Stimulated activated memory B cell treated with anti-CD40 and anti-IgM and Interleukin-4, amounts not matched to agents 10 μg/mL and 1 μg/mL and 100 μg/mL, for 72 hours (primary cell): ENCODE measurements around the gene MEOX2.

Experiments
- ATAC-seq: fragments of 150-1000 bp; cut with Tn5 transposase; 2 replicates; pipeline ENCODE4 v1.10.0; 2021
- H3K27ac Mint-ChIP-seq: one replicate; pipeline ENCODE4 v1.8.0; 2022; ENCODE audit warnings: mild to moderate bottlenecking, mixed read lengths
- H3K27me3 Mint-ChIP-seq: one replicate; pipeline ENCODE4 v1.8.0; 2022; ENCODE audit warnings: mixed read lengths
- H3K36me3 Mint-ChIP-seq: one replicate; pipeline ENCODE4 v1.8.0; 2022; ENCODE audit warnings: mixed read lengths
- H3K4me1 Mint-ChIP-seq: one replicate; pipeline ENCODE4 v1.8.0; 2022; ENCODE audit warnings: mixed read lengths
- H3K4me3 Mint-ChIP-seq: one replicate; pipeline ENCODE4 v1.8.0; 2022; ENCODE audit warnings: mild to moderate bottlenecking, moderate library complexity, mixed read lengths
- H3K9me3 Mint-ChIP-seq: one replicate; pipeline ENCODE4 v1.8.0; 2022; ENCODE audit warnings: mixed read lengths

The MEOX2 gene

DNA sequence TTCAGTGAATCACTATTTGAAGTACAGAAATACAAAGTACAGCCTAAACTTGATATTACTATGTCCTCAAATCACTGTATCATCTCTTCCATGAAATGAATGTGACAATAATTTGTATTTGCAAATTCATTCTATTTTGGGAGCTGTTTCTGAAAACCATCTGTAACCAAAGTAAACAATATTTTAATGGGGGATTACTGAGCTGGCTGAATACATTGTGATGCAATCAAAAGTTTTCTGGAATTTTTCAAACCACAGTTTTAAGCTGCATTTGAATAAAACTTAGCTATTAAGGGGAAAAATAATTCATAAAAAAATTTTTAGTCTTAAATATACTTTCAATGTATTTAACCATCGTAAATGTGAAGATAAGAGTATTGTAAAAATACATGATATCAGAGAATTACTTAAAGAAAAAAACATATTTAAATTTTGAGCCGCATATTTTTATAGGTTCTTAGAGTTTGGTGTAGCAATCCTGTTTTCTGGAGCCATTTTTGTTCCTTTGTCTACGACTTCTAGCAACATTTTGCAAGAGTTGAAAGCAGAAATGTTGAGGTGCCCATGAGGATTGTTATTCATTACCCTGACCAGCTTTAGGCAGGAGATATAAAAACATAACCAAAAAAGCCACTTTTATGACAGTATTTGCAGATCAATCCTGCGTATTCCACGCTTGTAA lies 78.8 kb downstream of the MEOX2 start:
- Mint-ChIP-seq H3K27ac (no peak overlapping the region), H3K36me3 (no peaks in the 10 kb centered on the region), H3K9me3 (peaks cover 7% of the 10 kb centered on the region), H3K4me1 (no peaks in the 10 kb centered on the region), H3K4me3 (no peak overlapping the region), H3K27me3 (no peaks in the 10 kb centered on the region)
- no peak for ATAC-seq

DNA sequence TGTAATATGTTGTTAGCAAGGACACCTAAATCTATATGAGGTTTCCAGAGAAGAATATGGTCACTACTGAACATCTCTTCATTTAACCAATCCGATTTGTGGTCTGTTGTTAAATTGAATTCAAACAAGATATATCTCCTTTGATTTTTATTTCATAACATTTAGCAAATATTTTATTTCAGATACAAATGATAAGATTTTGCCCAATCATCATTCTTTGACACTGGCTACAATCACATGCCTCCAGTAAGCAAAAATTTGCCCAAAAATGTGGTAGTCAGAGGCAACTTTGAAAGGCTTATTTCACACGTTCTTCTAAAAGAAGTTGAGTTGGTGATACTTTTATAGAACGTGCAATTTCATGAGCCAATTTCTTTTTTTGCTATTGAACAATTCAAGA lies 79.9 kb downstream of the MEOX2 start:
- H3K4me1 Mint-ChIP-seq: no peaks in the 10 kb centered on the region

DNA sequence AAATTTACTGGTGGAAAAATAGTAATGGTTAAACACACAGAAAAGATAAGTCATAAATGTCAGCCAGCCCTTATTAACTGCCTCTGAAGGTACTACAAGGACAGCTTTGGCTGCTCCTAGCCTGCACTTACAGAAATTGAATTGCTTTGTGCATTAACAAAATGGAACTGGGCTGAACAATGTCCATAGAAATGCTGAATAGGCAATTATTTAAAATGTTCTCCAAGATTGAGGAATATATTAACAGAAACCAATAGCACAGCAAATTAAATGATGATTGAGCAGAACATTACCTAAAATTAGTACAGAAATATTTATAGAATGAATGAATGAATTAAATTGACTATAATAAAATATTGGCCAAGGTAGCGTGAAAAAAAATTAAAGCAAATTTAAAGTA lies 82.3 kb downstream of the MEOX2 start:
- Mint-ChIP-seq H3K27me3 (no peaks in the 10 kb centered on the region), H3K27ac (no peak overlapping the region), H3K4me1 (no peaks in the 10 kb centered on the region), H3K4me3 (no peak overlapping the region), H3K36me3 (no peaks in the 10 kb centered on the region), H3K9me3 (peaks cover 6% of the 10 kb centered on the region)
- no peak for ATAC-seq

More for the DNA sequence above, 79.9 kb downstream of the MEOX2 start:
- H3K36me3 Mint-ChIP-seq: no peaks in the 10 kb centered on the region
- H3K27me3 Mint-ChIP-seq: no peaks in the 10 kb centered on the region
- H3K9me3 Mint-ChIP-seq: peaks cover 7% of the 10 kb centered on the region
- no peak overlapping the region for H3K27ac Mint-ChIP-seq
- no peak overlapping the region for H3K4me3 Mint-ChIP-seq
- no peak for ATAC-seq

DNA sequence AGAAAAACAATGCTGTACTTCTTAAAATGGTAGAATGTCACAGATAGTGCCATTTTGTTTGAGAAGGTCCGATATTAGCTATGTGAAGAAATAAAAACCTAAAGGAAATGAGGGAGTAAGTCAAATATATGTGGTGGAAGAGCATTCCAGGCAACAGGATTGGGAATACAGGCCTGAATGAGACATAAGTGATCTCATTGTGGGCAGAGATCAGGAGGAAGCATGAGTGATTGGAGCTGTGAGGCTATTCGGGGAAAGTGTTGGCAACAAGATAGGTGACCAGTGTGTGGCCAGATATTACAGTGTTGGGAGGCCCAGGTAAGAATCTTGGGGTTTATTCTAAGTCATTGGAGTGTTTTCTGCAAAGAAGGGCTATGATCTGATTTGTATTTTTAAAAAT lies 83.4 kb downstream of the MEOX2 start:
- H3K4me1 Mint-ChIP-seq: no peaks in the 10 kb centered on the region
- H3K27ac Mint-ChIP-seq: no peak overlapping the region
- H3K9me3 Mint-ChIP-seq: peaks cover 4% of the 10 kb centered on the region
- H3K36me3 Mint-ChIP-seq: no peaks in the 10 kb centered on the region
- H3K4me3 Mint-ChIP-seq: no peak overlapping the region
- H3K27me3 Mint-ChIP-seq: no peaks in the 10 kb centered on the region
- ATAC-seq: no peak

DNA sequence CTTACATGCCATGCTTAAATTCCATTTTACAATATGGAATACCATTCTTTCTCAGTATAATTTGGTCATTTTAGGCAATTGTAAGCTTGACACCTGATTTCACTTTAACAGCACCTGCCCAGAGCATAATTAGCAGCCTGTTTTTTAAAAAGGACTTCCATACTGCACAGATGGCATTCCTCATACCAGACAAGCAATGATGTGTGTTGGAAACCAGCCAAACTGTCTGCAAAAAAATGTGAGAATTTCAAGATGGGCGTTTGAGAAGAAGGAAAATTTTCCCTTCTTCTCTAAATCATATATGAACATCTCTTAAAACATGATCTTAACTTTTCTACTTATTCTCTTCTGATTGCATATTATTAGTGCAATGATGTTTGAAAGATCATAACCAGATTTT lies 84.2 kb downstream of the MEOX2 start:
- Mint-ChIP-seq H3K36me3 (no peaks in the 10 kb centered on the region), H3K27me3 (no peaks in the 10 kb centered on the region), H3K27ac (no peak overlapping the region), H3K4me1 (no peaks in the 10 kb centered on the region), H3K9me3 (peaks cover 4% of the 10 kb centered on the region), H3K4me3 (no peak overlapping the region)
- ATAC-seq: no peak

DNA sequence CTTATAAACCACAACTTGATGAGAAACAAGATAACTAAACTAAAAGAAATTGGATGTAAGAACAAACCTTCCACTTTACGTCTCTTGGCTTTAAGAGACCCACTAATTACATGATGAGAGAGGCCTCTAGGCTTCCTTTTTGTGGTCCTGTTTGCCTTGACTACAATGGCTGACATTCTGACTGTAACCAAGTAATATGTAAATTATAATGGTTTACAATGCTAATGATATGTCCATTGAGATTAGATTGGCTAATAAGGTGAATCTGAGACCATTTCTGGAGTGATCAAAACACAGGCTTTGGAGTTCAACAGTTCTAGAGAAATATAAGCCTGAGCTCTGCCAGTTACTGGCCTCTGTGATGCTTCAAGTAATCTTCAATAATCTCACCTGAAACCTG lies 85.3 kb downstream of the MEOX2 start:
- no peak overlapping the region for H3K4me3 Mint-ChIP-seq
- H3K4me1 Mint-ChIP-seq: no peaks in the 10 kb centered on the region
- H3K27ac Mint-ChIP-seq: no peak overlapping the region
- H3K36me3 Mint-ChIP-seq: no peaks in the 10 kb centered on the region
- peaks cover 4% of the 10 kb centered on the region for H3K9me3 Mint-ChIP-seq
- no peak for ATAC-seq
- no peaks in the 10 kb centered on the region for H3K27me3 Mint-ChIP-seq

DNA sequence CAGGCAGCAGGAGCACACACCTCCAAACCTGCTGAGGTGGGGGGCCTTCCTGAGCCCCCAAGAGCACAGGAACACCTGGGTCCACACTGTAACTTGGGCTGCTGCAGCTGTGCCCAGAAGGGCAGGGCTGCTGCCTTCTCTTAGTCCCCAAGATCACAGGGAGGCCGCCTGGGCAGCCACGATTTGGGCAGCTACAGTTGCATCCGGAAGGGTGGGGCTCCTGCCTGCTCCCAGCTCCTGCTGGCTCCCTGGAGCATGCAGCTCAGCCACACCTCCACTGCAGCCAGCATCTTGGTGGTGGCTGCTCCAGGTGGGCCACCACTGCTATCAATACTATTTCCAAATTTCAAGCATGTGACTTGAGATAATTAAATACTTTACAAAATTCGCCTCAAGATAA lies 86.2 kb downstream of the MEOX2 start:
- Mint-ChIP-seq H3K27me3 (no peaks in the 10 kb centered on the region), H3K4me1 (no peaks in the 10 kb centered on the region), H3K27ac (no peak overlapping the region), H3K9me3 (peaks cover 4% of the 10 kb centered on the region), H3K36me3 (no peaks in the 10 kb centered on the region), H3K4me3 (no peak overlapping the region)
- ATAC-seq: no peak

DNA sequence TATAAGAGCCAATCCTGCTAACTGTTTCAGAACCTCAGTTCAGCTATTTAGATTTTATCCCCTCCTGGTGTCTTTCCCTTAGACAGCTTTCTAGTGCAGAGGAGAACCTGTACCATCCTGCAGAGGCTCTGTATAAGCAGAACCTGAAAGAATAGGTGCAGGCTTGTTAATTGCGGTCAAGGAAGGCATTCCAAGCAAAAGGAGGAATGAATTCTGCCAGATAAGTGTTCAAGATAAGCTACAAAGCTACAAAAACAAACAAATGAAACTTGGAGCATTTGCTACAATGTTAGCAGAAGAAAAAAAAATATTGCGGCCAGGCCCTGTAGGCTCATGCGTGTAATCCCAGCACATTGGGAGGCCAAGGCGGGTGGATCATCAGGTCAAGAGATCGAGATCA lies 92.0 kb downstream of the MEOX2 start:
- H3K27ac Mint-ChIP-seq: no peak overlapping the region
- no peak for ATAC-seq

DNA sequence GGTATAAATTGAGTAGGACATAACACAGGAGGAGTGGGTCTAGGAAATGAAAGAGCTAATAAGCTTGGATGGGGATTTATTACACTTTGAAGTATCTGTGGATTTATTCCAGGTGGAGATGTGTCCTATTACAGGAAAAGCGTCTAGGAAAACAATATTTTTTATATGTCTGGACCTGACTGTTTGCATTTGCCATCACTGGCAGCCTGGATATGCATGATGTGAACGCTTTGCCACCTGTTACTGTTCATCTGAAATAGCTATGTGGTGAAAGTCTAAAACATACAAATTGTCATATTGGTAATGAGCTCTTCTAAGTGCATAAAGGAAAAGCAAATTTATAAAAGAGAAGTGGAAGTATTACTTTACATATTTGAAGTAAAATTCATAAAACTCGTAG lies 93.1 kb downstream of the MEOX2 start:
- Mint-ChIP-seq H3K4me1 (no peaks in the 10 kb centered on the region), H3K4me3 (no peak overlapping the region), H3K27me3 (no peaks in the 10 kb centered on the region), H3K36me3 (no peaks in the 10 kb centered on the region), H3K9me3 (peaks cover 6% of the 10 kb centered on the region), H3K27ac (no peak overlapping the region)
- no peak for ATAC-seq

More for the DNA sequence above, 92.0 kb downstream of the MEOX2 start:
- H3K4me3 Mint-ChIP-seq: no peak overlapping the region
- no peaks in the 10 kb centered on the region for H3K36me3 Mint-ChIP-seq
- peaks cover 6% of the 10 kb centered on the region for H3K9me3 Mint-ChIP-seq
- H3K27me3 Mint-ChIP-seq: no peaks in the 10 kb centered on the region
- H3K4me1 Mint-ChIP-seq: no peaks in the 10 kb centered on the region

DNA sequence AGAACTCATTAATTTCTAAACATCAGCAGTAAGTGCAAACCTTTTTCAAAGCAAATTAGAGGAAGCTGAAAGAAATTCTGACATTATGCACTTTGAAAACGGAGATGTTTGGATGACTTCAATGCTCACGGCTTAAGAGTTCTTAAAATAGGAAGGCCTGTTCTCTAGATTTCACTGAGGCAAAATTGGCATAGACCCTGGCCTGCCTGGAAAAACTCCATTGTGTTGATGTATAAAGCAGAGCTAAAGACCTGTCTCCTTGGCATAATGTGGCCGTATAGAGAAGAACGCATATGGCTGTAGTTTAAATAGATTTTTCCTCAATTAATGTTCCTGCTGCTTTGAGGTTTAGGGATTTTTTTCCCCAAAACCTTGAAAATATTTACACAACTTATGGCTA lies 100.2 kb downstream of the MEOX2 start:
- Mint-ChIP-seq H3K36me3 (no peaks in the 10 kb centered on the region), H3K4me3 (no peak overlapping the region), H3K27ac (no peak overlapping the region), H3K4me1 (no peaks in the 10 kb centered on the region), H3K9me3 (peaks cover 8% of the 10 kb centered on the region), H3K27me3 (no peaks in the 10 kb centered on the region)
- no peak for ATAC-seq

DNA sequence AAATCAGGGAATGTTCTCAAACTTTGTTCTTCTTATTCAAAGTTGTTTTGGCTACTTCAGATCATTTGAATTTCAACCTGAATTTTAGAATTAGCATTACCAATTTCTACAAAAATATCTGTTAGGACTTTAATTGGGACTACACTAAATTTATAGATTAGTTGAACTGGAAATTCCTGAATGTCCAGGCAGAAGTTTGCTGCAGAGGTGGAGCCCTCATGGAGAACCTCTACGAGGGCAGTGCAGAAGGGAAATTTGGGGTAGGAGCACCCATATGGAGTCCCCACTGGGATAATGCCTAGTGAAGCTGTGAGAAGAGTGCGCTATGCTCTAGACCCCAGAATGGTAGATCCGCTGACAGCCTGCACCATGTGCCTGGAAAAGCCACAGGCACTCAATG lies 101.9 kb downstream of the MEOX2 start:
- H3K27me3 Mint-ChIP-seq: no peaks in the 10 kb centered on the region
- H3K36me3 Mint-ChIP-seq: no peaks in the 10 kb centered on the region
- no peak for ATAC-seq
- H3K9me3 Mint-ChIP-seq: peaks cover 6% of the 10 kb centered on the region
- H3K4me3 Mint-ChIP-seq: no peak overlapping the region
- H3K4me1 Mint-ChIP-seq: no peaks in the 10 kb centered on the region
- no peak overlapping the region for H3K27ac Mint-ChIP-seq

DNA sequence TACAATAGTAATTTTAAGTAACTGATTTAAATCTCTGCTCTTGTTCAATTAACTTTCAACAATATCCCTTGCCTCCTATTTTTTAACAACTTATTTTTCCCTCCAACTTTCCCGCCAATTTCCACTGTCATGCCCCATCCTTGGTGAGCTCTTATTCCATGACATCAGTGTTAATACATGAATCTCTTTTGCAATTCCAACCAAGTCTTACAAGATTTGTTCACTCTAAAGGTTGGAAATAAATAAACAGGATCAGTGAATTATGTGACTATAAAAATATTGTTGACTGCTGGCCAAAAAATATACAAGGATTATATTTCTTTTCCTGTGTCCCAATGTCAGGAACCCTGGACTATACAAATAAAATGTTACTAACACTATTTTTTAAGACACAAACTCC lies 103.7 kb downstream of the MEOX2 start:
- Mint-ChIP-seq H3K4me1 (no peaks in the 10 kb centered on the region), H3K27ac (no peak overlapping the region), H3K9me3 (peaks cover 6% of the 10 kb centered on the region), H3K4me3 (no peak overlapping the region), H3K27me3 (no peaks in the 10 kb centered on the region), H3K36me3 (no peaks in the 10 kb centered on the region)
- ATAC-seq: no peak

DNA sequence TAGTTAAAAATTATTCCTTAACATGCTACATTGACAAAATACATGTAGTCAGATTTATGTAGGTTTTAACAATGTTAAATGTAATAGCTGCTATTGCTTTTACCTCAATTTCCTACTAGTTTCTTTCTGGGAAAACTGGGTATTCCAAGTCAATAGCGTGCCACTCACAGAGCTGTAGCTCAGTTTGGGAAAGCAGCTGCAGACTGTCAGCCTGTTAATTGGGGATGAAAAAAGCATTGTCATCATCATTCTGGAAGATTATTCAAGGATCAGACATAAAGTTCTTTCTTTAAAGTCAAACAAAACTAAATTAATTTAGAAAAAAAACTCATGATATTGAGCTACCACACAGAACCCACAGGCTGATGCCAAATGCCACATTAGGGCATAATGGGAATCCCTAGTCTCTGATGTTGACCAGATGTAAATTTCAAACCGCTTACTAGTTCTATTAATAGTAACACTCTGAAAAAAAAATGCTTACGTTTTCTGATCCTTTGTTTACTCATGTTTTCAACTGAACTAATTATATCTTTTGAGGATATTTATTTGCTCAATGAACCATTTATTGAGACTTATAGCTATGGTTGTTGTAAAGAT lies 105.0 kb downstream of the MEOX2 start:
- Mint-ChIP-seq H3K4me1 (no peaks in the 10 kb centered on the region), H3K9me3 (peaks cover 9% of the 10 kb centered on the region), H3K36me3 (no peaks in the 10 kb centered on the region), H3K27ac (no peak overlapping the region), H3K4me3 (no peak overlapping the region), H3K27me3 (no peaks in the 10 kb centered on the region)
- ATAC-seq: no peak

DNA sequence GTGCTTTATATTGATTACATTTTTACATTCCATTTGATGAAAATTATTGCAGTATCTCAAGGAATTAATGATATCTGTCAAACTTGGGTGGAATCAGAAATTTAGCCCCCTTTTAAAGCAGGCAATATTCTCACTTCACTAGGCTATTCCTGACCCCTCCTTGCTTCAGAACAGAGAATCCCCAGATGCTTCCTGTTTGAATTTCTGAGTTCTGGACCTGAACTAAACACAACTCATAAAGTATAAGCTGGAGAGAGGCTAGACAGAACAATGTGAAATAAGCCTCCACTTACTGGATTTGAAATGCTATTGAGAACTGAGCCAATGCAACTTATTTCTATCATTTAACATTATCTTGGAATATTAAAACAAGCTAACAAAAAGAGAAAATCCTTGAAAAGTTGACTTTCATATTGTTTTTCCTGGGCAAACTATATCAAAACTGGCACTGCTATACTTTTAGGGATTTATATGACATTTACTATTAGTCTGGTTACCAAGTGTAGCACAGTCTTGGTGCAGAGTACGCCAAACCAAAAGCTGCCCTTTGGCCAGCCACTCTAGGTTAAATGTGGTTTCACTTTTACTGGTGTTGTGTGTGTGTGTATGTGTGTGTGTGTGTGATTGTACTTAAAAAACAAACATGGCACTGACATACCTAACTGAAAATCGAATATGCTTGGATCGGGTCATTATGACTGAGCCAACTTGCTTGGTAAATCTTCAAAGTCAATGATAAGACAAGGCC lies 105.7 kb downstream of the MEOX2 start:
- Mint-ChIP-seq H3K9me3 (peaks cover 9% of the 10 kb centered on the region), H3K4me1 (no peaks in the 10 kb centered on the region), H3K27me3 (no peaks in the 10 kb centered on the region), H3K36me3 (no peaks in the 10 kb centered on the region), H3K4me3 (no peak overlapping the region), H3K27ac (no peak overlapping the region)
- no peak for ATAC-seq

DNA sequence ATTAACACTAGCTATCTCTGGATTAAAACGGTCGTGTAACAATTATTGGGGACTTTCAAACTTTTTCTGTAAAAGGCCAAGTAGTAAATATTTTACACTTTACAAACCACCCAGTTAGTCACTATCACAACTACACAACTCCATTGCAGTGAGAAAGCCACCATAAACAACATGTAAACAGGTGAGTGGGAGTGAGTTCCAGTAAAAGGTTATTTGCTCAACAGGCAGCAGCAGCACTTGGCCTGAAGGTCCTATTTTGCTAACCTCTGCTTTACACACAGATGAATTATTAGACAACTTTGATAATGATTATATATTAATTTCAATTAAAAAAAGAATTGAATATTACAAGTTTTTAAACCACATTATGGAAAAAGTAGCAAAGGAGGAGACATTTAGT lies 108.9 kb downstream of the MEOX2 start:
- no peaks in the 10 kb centered on the region for H3K4me1 Mint-ChIP-seq
- peaks cover 6% of the 10 kb centered on the region for H3K9me3 Mint-ChIP-seq
- H3K27me3 Mint-ChIP-seq: no peaks in the 10 kb centered on the region
- no peaks in the 10 kb centered on the region for H3K36me3 Mint-ChIP-seq
- H3K27ac Mint-ChIP-seq: no peak overlapping the region
- ATAC-seq: no peak
- no peak overlapping the region for H3K4me3 Mint-ChIP-seq

DNA sequence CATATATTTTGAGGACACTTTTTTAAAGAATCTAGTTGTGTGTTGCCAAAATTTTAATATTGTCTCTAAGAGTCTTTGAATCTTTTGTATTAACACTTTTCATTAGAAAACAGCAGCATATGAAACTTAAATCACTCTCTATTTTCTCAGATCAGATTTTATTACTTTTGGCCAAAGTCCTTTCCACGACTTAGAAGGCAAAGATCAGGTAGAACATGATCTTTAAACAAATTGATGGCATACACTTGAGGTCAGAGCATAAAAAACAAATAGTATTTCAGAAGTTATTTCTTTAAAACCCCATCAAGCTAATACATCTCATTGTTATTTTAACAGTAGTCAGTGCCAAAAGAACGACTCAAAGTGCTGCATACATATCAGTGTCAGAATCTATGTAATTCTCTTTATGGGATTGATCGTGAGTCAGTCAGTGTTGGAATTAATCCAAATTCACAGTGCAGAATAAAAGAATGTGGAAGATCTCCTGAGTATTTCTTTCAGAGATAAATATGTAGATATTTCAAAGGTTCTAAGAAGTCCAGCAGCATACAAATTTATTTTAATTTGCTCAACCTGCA lies 115.1 kb downstream of the MEOX2 start:
- no peak for ATAC-seq
- H3K36me3 Mint-ChIP-seq: no peaks in the 10 kb centered on the region
- no peak overlapping the region for H3K4me3 Mint-ChIP-seq
- no peaks in the 10 kb centered on the region for H3K4me1 Mint-ChIP-seq
- H3K27ac Mint-ChIP-seq: no peak overlapping the region
- no peaks in the 10 kb centered on the region for H3K27me3 Mint-ChIP-seq
- H3K9me3 Mint-ChIP-seq: peaks cover 2% of the 10 kb centered on the region
